ENCODE results near the gene ERF.

DNA sequence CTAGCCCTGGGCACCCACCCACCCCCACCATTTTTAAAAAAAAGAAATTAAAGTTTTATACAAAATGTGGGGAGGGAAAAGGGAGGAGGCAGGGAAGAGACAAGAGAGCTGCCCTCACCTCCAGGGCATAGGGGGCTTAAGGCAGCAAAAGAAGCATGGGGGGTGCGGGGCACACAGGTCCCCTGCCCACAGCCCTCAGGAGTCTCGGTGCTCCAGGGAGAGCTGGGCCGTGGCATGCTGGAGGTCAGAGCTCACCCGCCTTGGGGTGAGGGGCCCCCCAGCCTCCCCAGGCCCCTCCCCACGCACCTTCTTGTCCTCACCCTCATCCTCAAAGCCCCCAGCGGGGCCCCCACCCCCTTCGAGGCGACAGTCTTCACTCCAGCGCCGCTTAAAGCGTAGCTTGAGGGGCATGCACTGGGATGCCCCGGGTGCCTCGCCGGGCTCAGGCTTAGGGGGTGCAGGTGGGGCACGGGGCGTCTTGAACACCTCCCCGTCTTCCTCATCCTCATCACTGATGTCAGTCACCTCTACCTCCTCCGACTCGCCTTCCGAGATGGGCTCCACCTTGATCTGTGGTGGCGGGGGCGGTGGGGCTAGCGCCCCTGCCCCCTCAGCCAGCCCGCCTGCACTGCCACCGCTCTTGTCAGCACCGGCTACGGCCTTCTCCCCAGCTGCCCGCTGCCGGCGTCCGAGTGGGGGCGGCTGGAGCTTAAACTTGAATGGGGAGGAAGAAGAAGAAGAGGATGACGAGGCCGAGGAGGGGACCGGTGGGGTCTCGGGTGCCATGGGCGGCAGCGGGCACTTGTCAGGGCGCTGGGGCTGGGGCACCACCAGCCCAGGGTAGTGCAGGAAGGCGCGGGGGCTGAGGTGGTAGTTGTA, 6.4 kb downstream of the ERF start:
- TF ChIP-seq CTCF (IDR thresholded peaks at IDR 0.05; ENCODE audit: poor library complexity) (no peak), EZH2phosphoT487 (IDR thresholded peaks at IDR 0.05; ENCODE audit: low read depth, severe bottlenecking, unreplicated experiment) (no peak)
